EH (cell line): ENCODE measurements around the gene TBCK.
"Not testable (repeated sequence)": the region's sequence is repeated elsewhere in the genome, so short reads cannot be mapped to it uniquely, and the experiment has no call there.

Experiments
- DNase-seq: peaks from one replicate; pipeline ENCODE4 v3.0.0-alpha.2; 2015; ENCODE audit warnings: low read depth

Gene TBCK

DNA sequence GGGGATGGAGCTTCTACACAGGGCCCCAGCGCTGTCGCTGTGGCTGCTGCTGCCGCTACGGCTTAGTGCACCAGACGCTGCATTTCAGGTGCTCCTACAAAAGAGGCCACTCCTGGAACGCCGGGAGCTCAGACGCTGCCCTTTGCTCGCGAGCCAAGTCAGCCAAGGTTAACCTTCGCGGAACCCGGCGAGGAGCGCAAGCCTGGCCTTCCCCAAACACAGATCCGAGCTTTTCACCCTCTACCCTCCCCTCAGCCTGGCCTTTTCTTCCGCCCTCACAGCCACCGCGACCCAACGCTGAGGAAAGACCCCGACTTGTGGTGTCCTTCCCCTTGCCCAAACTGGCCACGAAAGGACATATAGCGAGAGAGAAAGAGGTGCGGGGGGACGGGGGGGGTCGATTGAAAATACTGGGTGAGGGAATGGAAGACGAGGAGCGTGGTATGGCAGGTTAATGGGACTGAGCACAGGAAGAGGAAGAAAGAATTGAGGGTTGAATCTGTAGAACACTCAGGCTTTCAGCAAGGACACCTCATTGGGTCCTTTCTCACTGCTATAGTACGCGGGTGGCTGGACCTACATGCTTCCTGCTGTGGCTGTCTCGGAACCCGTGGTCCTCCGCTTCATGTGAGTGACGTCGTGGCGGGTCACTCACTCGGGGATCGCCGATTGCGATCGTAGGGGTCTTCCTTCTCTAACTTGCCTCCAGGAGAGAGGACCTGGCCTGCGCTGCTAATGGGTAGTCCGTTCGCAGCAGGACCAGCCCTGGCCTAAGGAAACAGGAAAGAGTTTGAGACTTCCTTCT is at the start of gene TBCK, which contains the start of gene AIMP1:
TBCK (minus strand) TSS at position 242 of the 805 bp plus-strand sequence. CDS start 7,249 bp downstream, outside the sequence.
AIMP1 (plus strand) TSS at position 583 of the 805 bp plus-strand sequence. CDS start 8,460 bp downstream, outside the sequence.
- peak; percentile 92 for DNase-seq

DNA sequence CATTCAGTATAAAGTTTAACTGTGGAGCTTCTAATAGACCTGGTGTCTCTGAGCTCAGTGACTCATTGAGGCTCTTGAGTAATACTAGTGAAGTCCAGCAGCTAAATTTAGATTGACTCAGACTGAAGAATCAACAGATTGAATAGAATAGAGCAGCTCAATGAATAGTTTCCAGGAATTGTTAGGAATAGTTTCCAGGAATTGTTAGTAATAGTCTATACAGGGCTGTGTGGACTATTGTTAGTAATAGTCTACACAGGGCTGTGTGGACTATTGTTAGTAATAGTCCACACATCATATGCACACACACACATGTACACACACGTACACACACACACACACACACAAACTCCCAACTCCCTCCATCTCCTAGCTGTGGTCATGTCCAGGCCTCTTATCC is 49.6 kb upstream of the TBCK start:
- DNase-seq, result peak; percentile 93

DNA sequence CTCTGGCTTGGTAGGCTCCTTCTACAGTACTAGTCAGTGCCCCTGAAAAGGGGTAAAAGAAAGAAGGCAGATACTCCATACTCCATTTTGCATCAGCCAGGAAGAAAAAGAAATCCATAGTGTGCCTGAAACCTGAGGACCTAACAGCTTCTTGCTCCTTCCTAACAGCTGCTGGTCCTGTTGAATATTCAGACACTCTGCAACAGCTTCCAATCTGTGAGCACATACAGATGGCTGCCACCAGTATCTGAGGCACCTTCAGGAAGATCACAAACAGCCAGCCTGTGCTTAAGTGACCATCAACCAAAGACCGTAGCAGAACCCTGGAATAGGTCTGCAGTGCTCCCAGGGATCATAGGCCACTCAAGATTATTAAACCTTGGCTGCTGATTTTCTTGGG is 48.3 kb upstream of the TBCK start:
- no peak for DNase-seq

DNA sequence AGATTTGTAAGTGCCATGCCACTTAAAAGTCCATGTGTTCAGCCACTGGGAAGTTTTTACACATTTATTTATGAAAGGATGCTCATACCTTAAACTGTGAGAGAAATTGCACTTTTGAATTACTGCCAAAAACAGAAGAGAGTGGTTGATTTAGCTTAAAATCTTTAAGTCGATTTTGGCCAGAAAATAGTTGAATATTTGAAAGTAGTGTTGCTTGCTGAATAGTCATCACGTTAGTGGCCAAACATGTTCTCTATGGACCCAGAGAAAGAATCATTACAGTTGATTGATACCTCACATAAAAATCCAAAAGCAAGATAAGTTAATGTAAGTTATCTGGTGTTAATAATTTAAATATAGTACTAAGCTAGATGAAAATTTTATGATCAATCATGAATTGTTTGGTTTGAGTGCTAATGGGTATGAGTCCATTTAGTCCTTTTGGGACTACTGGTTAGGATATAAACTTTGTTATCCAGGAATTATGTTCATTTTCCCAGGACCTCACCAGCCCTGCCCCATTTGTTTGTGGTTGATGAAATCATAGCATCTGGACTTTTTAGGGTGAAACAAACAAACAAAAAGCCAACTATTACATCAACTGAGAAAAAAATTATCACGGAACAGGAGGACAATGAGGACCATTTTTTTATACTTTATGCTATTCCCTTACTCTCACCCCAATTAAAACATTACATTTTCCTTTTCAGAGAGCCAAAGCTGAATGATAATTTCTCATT is 46.2 kb upstream of the TBCK start:
- no peak for DNase-seq

DNA sequence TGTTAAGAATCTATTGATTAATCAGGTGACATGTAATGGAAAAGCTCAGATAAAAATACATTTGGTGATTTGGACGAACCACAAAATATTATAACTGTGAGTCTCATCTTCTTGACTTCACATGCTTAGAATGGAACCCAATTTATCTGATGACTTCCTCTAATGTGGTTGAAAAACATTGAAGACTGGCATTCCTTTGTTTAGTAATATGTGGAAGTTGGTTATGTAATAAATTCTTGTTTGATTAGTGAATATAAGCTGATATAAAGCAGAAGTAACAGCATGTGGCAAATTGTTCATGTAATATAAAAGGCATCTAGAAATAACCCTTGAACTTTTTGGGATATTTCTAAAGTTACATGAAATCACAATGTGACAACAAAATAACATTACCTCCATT is 42.9 kb upstream of the TBCK start:
- peak; percentile 81 for DNase-seq

DNA sequence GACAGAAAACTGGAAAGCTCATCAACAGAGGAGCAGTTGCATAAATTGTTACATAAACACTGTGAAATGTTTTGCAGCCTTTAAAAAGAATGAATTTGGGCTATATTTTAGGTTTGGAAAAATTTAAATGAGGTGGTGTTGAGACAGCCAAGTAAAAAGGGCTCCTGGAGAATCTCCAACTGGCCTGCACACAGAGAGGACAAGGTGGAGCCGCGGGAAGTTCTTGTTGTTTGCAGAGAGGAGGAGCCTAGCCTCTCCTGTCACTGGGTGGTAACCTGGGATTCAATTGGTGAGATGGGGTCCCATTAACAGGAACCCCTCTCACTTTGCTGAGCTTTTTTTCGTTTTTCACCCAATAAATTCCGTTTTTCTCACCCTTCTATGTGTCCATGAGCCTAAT is 39.2 kb upstream of the TBCK start:
- DNase-seq, result no peak

DNA sequence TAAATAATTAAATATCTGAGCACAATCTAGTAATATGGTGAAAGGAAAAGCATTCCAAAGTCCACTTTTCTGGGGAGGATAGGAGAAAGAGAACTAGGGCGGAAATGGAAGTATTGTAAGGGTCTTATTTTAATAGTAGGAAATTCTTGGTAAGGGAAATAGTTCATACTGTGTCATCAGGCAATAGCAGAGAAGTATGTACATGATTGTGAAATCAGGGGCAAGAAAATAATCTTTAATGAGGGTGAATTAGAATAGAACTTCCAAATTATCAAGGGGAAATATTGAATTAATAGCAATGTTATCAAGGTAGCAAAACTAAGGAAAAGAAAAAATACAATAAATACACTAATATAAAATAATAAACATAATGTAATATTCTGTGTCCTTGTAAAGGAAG is 37.8 kb upstream of the TBCK start:
- DNase-seq, result no peak

DNA sequence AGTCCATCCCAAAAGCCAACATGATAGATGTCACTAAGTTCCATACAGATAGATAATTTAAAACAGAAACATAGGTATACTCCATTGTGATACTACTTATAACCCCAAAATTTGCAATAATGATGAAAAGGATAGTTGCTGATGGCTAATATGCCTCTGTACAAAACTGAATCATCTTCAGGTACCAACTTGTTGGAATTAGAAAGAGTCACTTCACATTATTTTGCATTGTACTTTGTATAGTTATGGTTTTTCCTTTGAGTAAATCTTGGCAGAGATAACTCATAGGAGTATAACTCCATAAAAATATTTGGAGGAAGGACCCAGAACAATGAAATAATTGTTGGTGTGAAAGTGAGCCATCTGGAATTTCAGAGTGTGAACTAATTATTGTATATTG is 35.0 kb upstream of the TBCK start:
- DNase-seq, result no peak

DNA sequence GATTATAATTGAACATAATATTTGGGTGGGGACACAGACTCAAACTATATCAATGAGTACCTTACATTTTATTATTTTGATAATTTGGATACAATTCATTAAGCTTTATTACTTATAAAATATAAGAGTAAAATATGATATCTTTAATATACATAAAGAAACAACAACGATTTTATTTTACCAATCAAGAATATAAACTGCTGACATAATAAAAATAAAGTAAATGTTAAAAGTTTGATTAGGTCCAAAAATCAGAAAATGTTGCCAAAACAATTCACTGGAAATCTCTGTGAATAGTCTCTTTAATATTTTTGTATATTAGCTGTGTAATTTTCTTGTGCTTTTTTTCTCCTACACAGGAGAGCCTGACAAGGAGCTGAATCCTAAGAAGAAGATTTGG is 31.2 kb upstream of the TBCK start:
- DNase-seq, result no peak

DNA sequence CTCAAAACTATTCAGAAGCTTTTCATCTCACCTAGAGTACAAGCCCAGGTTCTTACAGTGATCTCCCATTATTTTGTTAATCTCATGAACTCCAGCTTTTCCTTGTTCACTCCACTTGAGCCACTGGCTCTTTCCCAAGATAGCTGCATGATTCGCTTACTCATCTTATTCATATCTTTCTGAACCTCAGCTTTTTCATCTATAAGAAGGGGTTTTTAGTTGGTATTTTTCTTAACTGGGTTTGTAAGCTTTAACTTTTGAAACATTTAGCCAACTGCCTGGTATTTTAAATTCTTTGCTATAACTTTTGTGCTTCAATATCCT is 28.6 kb upstream of the TBCK start:
- peak; percentile 54 for DNase-seq

DNA sequence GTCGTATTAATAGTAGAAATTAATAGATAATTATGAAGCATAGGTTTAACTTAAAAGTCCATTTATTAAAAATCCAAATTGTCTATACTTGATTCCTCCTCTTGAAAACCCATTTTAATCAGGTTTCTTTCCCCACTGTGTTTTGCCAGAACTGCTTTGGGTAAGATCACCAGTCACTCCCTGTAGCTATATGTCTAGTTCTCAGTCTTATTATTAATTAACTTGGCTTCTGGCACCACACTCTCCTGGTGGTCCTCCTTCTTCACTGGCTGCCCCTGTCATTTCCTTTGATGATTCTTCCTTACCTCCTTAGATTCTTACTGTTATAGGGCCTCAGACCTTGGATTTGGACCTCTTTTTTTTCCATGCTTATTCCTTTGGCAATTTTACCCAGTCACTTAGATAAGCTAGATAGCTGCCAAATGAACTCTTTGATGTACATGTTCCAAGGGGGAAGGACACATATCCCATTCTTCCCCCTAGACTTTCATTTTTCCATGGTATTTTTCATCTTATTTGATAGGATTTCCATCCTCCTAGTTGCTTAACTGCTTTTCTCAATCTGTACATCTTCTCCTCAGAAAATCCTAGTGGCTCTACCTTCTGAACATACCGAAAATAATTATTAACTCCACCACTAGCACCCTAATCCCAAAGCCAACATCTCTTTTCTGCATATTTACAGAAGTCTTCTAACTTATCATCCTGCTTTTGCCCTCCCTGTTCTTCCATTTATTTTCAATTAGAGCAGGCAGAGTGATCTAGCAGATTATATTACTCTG is 28.0 kb upstream of the TBCK start:
- no peak for DNase-seq

DNA sequence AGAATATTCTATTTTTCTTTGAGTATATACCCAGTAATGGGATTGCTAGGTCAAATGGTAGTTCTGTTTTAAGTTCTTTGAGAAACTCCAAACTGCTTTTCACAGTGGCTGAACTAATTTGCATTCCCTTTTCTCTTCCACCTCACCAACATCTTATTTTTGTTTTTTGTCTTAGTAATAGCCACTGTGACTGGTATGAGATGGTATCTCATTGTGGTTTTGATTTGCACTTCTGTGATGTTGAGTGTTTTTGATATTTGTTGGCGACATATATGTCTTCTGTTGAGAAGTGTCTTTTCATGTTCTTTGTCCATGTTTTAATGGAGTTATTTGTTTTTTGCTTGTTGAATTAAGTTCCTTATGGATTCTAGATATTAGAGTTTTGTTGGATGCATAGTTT is 24.8 kb upstream of the TBCK start:
- DNase-seq, result peak; percentile 20

DNA sequence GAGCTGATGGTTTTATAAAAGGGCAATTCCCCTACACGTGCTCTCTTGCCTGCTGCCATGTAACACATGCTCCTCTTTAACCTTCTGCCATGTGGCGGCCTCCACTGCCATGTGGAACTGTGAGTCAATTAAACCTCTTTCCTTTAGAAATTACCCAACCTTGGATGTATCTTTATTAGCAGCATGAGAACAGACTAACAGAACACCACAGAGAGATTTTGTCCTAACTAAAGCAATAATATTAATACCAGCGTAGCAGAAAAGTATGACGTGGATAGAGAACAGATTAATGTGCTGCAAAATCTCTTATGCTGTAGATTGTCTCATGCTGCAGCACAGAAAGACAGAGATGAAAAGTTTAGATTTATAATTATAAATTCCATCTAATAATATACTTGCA is 23.4 kb upstream of the TBCK start:
- DNase-seq, result no peak

DNA sequence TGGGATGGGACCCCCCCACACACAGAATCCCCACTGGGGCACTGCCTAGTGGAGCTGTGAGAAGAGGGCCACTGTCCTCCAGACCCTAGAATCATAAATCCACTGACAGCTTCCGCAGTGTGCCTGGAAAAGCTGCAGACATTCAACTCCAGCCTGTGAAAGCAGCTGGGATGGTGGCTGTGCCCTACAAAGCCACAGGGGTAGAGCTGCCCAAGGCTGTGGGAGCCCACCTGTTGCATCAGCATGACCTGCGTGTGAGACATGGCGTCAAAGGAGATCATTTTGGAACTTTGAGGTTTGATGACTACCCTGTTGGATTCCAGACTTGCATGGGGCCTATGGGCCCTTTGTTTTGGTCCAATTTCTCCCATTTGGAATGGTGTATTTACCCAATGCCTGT is 22.7 kb upstream of the TBCK start:
- DNase-seq, result no peak

DNA sequence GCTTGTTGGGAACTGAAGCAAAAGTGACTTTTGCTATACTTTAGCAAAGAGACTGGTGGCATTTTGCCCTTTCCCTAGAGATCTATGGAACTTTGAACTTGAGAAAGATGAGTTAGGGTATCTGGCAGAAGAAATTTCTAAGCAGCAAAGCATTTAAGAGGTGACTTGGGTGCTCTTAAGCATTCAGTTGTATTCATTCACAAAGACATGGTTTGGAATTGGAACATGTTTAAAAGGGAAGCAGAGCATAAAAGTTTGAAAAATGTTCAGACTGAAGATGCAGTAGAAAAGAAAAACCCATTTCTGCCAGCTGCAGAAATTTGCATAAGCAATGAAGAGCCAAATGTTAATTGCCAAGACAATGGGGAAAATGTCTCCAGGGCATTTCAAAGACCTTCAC is 21.9 kb upstream of the TBCK start:
- no peak for DNase-seq

DNA sequence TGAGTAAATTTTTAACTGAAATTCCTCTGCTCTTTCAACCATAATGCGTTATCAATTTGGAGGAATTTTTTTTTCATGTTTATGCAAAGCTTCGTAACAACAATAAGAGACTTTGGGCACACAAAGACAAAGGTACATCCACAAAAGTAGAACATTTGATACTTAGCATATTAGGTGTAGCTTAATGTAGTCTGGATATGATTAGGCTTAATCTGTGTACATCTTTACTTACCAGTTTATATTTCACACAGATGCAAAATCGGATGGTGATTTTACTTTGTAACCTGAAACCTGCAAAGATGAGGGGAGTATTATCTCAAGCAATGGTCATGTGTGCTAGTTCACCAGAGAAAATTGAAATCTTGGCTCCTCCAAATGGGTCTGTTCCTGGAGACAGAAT is 20.6 kb upstream of the TBCK start:
- DNase-seq, result no peak

DNA sequence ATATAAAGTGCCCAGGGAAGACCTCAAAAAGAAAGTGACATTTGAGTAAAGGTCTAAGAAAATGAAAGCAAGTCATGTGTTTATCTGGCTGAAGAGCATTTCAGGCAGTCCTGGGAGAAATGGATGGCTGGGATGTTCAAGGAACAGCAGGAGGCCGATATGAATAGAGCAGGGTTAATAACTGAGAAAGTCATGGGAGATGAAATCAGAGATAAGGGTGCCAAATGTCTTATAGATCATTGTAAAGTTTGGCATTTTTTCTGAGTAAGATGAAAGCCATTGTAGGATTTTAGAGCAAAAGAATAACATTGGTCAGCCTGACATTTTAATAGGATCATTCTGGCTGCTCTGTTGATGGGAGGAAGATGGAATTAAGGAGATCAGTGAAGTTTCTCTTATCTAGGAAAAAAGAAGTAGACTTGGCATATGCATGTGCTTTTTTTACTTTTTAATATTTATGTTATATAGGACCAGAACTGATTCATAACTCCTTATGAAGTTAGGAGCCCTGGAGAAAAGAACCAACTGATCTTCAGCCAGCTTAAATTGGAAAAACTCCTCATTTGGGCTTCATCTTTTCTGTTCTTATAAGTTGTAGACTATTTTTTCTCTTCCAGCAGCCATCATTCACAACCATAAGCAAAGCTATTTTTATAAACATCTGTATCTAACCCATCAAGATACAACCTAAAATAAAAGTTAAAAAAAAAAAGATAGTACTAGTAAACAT is 18.9 kb upstream of the TBCK start:
- peak; percentile 75 for DNase-seq

DNA sequence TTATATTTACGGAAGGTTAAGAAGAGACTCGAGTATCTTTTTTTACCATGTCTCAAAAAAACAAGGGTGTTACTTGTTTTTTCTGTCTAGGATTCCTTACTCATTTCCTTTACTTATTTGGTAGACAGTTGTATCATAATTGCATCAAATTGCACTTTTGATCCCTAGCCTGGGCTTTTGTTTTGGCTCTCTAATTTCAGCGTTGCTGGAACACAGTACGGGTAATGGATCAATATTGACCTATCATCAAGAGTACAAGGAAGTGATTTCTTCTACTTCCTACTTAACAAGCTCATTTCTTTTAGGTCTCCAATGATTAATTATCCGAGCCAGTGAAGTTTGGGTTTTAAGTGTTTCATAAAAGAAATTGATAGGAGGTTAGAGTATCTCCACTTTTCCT is 17.2 kb upstream of the TBCK start:
- DNase-seq, result no peak

DNA sequence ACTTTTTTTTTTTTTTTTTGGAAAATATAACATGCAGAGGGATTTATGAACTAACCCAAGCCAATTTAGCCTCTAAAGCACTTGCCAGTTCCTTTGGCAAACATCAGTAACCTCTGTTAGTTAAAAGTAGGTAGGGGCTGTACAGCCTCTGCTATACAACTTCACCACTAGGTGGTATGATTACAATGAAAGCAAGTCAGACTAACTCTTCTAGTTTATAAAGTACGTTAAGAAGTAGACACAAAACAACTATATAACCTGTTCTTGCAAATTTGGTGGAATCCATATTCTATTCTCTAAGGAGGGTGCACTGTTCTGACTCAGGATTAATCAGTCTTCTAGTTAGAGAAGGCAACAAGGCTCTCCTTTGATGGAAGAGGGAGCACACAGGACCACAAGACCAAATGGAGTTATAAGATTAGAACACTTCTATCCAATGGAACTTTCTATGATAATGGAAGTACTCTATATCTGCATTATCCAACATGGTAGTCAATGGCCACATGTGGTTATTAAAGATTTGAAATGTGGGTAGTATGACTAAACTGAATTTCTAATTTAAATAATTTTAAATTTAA is 13.1 kb upstream of the TBCK start:
- peak; percentile 55 for DNase-seq

DNA sequence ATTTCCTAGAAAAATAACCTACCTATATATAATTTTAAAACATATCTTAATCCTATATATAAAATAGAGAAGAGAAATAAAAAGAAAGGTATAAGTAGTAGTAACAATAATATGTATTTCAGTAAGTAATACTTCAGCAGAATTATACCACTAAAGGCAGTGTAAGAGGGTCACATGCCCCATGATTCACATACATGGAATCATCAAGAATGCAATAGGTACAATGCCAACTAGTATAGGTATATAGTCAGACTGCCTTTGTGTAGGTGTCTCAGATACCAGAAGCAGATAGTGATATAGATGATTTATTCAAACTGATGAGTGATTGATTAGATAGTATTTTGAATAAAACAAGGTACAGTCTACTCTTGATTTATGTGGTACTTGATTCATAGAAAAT is 9.8 kb upstream of the TBCK start:
- DNase-seq, result no peak

DNA sequence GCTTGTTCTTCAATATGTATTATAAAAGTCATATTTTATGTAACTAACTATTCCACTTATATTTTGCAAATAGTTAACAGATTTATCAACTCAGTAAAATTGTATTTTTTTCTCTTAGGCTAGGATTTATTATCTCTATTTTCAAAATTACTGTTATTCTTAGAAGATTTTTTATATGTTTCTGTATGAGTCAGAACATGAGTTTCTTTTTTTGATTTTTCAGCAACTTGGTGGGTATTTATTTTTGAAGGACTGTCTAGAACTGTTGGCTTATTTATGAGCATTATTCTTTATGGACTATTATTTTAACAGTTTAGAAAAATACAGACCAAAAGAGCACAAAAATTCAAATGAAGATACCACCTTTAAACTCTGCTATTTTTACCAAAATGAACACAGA is 7.1 kb upstream of the TBCK start:
- no peak for DNase-seq

DNA sequence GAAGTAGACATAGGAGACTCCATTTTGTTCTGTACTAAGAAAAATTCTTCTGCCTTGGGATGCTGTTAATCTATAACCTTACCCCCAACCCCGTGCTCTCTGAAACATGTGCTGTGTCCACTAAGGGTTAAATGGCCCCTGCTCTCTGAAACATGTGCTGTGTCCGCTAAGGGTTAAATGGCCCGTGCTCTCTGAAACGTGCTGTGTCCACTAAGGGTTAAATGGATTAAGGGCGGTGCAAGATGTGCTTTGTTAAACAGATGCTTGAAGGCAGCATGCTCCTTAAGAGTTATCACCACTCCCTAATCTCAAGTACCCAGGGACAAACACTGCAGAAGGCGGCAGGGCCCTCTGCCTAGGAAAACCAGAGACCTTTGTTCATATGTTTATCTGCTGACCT is 5.8 kb upstream of the TBCK start:
- DNase-seq, result not testable (repeated sequence)
